ENCODE measurements around the gene STPG1.

Gene STPG1

DNA sequence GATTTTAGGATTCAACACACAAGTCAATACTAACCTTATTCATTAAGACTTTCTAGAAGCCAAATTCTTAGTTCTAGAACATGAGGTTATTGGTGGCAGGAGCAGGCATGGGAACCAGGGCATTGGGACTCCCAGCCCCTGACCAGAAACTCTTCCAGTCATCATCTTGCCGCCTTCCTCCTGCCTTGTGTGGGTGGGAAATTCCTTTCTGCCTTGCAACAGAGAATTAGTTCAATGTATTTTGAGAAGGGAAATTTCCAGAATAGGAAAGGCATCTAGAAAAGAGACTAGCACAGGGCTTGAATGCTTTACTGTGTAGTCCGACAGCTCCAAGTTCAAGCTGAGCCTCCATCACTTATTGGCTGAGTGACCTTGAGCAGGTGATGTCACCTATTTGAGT lies 85.7 kb downstream of the STPG1 start:
- DNase-seq (ENCODE audit: low read depth, low spot score) = no peak
- no peak overlapping the region for H3K4me3 ChIP-seq (ENCODE audit: low read length)

DNA sequence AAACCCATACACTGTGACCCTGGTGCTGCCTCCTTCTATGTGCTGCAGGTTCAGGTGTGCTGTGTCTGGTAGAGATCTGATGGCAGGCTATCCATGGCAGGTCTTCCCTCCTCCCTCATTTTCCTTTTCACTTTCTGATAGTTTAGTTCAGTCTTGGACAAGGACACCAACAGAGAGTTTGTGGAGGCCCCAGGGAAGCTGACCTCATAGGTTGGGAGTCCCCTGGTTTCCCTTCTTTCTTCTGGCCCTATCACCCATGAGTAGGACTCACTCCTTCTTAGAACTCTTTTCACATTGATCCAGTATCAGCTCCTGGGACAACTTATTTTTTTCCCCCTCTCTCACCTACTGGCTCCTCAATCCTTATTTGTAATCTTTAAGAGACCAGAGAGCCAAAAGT lies 86.1 kb downstream of the STPG1 start:
- no peak overlapping the region for H3K4me3 ChIP-seq (ENCODE audit: low read length)
- no peak for DNase-seq (ENCODE audit: low read depth, low spot score)

DNA sequence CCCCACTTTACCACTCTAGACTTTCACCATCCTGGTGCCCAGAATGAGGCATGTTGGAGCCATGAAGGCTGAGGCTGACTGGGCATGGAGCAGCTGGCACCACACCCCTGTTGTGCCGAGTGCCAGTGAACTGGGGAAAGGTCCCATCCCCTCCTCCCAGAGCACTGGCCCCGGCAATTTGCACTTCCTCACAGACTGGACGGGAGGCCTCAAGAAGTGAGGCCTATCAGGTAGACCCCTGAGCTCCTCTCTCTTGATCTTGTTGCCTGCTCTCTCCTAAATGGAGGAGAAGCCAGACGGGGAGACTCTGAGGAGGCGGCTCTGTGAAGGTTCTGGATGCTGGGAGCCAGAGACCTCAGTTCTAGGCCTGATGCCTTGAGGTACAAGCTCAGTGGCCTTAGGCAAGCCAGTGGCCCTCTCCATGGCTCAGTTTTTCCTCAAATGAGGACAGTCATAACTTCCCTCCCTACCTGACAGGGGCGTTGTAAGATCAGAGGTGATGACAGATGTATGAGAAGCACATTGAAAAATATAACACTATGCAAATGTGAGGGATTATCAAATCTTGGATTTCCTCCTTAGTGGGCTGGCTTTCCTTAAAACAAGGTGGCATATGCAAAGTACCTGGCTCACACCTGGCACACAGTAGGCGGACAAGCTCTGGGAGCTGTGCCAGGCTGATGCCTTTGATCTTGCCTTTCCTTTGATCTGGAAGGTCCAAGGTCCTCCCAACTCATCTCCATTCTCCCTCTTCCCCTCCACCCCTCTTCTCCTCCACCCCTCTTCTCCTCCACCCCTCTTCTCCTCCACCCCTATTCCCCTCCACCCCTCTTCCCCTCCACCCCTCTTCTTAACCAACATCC lies 87.8 kb downstream of the STPG1 start:
- no peak for DNase-seq (ENCODE audit: low read depth, low spot score)
- H3K4me3 ChIP-seq (ENCODE audit: low read length) = no peak overlapping the region

DNA sequence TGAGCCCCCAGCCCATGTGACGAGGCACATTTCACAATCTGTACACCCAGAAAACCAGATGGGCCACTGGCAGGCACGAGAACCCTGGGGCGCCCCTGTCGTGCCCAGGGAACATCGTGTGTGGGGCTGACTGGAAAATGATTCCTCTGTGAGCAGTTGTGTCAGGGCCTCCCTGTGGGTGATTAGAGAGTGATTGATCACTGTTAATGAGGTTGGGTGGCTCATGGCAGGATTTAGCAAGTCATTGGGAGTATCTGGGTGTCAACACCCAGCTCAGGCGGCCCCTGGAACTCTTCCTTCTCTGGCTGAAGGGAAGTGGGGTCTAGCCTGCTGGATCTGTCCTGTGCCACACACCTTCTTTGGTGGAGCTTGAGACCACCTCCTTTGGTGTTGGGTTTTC lies 88.7 kb downstream of the STPG1 start:
- H3K4me3 ChIP-seq (ENCODE audit: low read length) = no peak overlapping the region
- no peak for DNase-seq (ENCODE audit: low read depth, low spot score)

DNA sequence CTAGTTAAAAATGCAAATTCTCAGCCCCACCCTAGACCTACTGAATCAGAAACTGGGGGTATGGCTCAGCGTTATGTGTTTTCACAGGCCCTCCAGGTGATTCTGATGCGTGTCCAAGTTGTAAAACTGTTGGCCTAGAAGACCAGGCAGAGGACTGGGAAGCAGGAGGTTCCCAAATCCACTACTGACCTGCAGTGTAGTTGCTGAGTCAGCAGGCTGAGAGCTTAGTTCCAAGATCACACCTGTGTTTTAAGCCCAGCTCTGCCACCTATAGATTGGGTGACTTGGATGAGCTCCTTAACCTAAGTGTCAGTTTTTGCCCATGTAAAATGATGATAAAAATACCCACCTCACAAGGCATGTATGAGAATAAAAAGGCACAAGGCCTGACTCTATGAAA lies 90.3 kb downstream of the STPG1 start:
- no peak overlapping the region for H3K4me3 ChIP-seq (ENCODE audit: low read length)
- no peak for DNase-seq (ENCODE audit: low read depth, low spot score)

DNA sequence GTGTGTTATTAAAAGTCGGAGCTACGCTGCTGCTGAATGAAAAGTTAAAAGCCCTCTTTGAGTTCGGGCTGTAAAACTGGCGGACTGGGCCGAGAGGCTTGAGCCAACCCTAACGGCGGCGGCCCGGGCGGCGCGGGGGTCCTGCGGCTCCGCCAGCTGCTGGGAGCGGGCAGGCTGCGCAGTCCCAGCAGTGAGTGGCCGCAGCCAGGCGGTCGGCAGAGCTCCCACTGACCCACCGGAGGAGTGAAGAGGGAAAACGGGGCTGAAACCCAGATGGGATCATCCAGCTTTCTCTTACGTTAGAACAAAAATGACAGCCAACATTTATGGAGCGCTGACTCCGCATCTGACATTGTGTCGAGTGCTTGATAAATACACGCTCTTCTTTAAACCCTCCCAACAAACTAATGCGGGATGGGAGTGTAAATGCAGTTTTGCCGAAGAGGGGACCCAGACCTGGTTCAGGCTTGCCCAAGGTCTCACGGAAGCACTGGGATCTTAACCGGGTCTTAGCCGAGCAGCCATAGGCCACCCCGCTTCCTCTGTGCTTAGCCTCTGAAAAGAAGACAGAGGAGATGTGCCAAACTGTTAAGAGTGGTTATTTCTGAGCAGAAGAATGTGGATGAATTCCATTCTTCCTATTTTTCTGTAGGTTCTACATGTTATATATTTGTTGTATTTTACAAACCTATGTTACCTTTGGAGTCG lies 91.0 kb downstream of the STPG1 start:
- DNase-seq (ENCODE audit: low read depth, low spot score) = no peak
- no peak overlapping the region for H3K4me3 ChIP-seq (ENCODE audit: low read length)

DNA sequence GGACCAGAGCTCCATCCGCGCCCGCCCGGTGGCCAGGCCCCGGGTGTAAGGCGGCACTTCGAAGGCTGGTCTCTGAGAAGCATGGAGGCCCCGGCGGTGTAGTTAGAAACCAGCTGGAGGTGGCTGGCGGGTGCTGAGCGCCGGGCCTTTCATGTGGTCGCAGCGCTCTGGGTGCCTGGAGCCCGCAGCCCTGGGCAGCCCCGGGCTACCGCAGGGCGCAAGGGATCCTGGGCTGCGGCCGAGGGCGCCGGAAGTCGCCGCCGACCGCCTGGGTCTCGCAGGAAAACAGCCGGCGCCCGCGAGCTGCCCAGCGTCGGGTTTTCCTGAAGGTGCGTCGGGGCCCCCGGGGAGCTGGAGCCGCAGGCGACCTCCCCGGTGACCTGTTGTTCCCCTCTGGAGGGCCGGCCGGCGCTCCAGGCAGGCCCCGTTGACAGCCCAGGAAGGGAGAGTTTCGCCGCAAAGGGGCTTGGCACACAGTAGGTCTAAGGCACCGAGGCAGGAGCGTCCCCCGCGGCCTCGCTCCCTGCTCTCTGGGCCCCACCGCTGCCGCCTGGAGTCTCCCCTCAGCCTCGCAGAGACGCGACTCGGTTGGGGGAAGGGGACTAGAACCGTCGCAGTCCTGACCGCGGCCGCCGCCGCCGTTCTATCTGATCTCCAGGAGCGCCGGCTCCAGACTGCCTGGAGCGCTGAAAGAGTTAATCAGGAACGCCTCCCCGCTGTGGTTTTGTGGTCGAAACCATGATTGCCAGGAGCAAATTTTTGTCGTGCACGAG lies 91.7 kb downstream of the STPG1 start:
- peak; percentile 89 for DNase-seq (ENCODE audit: low read depth, low spot score)
- H3K4me3 ChIP-seq (ENCODE audit: low read length) = no peak overlapping the region

DNA sequence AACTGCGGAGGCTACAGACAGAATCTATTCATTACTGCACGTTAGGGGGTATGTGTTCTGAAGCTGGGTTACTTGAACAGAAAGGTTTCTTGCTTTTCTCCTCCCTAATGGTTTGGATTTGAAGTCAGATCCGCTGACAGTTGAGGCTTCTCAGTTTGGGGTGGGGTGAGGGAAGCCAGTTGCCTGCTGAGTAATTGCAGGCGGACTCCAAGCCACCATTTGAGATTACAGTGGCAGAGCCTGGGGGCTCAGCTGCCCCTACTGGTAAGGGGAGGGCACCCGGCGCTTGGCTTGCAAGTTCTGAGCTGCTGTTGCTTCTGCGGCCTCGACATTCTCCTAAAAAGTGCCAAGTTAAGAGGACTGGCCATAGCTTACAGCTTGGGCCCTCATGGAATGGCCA lies 92.5 kb downstream of the STPG1 start:
- DNase-seq (ENCODE audit: low read depth, low spot score) = no peak
- H3K4me3 ChIP-seq (ENCODE audit: low read length) = no peak overlapping the region

DNA sequence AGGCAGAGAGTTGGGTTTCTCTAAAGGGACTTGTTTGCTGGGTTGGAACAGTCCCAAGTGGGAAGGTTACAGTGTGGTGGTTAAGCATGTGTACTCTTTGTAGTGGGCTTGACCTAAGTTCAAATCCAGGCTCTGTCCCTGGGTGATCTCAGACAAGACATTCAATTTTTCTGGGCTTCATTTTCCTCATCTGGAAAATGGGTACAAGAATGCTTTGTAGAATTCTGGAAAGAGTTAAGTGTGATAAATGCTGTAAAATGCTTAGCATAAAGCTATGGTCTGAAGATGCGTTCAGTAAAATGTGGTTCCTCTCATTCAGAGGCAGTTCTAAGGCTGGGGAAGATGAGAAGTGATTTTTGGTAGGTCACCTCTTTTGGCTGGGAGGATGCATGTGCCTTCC lies 93.6 kb downstream of the STPG1 start:
- H3K4me3 ChIP-seq (ENCODE audit: low read length) = no peak overlapping the region
- no peak for DNase-seq (ENCODE audit: low read depth, low spot score)

DNA sequence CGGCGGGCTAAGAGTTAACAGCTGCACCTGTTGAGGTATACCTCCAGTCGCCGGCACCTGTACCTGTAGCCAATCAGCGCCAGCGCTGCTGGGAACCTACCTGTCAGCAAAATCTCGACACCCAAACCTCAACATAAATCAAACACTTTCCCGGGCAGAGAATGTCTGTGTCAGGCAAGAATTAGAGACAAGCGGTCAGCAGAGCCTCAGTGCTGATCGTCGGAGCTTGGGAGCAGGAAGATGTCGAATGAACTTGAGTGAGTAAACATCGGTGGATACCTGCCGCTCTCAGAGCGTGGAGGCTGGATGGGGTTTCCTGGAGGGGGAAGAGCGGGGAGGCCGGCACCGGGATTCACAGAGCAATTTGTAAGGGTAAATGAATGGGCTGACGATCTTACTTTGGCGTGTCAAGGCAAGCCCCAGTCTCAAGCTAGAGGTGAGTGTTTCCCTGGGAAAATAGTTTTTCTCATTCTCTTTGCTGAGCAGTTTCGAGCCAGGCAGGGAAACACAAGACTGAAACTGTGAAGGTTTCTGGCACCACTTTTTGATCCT lies 94.2 kb downstream of the STPG1 start, which contains the start of gene GRHL3:
Gene GRHL3, plus strand, starts transcription at position 46 of the 552 bp plus-strand sequence. Its CDS starts 195 bp downstream, at position 241.
- no peak for DNase-seq (ENCODE audit: low read depth, low spot score)
- H3K4me3 ChIP-seq (ENCODE audit: low read length) = no peak within 1 kb of the TSS

DNA sequence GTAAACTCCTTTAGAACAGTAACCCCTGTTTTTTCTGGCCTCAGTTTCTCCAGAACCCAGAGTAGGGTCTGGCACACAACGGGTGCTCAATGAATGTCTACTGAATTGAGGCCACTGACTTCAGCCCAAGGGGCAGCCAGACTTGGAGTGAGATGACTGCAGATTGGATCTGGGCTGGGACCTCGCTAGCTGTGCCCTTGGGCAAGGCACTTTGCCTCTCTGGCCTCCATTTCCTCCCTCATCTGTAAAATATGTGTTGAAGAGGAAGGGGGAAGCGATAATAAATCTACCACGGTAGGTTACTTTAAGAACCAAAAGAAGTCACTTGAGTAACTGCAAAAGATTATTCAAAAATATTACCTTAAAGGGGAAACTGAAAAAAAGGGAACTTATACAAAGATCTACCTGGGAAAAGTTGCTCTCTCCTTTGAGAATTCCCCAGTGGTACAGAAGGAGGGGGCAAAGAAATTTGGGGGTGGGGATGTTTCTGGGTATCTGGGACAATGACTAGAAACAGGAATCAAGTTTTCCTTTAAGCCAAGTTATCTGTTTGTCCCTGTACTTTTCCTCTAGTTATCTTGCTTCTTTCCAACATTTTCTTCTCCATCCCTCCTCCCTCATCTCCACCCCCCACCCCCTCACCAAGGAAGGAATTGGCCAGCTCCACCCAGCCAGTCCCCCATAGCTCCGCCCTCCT lies 94.8 kb downstream of the STPG1 start:
- DNase-seq (ENCODE audit: low read depth, low spot score) = no peak
- H3K4me3 ChIP-seq (ENCODE audit: low read length) = no peak overlapping the region

DNA sequence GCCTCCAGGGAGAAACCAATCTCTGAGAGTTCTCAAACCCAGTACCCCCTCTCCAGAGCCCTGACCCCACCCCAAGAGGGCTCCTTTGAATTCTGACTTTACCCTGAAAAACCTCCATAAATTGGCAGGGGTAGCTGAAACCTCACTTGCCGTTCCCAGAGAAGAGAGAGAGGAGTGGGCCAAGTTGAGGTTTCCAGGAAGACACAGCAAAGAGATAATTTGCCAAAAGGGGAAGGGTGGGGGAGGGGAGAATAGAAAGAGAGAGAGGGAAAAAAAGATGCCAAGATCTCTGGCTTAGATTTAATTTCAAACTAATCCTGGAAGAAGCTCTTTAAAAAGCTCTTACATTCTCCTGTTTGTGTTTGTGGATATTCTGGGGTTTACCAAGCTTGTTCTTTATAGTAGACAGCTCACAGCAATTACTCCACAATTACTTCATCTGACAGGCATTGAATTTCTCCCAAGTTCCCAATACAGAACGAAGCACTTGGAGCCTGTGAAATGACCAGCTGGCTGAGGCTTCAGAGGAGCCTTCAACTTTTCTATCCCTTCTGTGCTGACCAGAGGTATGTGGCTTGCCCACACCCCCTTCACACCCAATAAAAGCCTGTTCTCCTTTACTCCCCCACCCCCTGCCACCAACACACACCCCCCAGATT lies 95.5 kb downstream of the STPG1 start:
- no peak for DNase-seq (ENCODE audit: low read depth, low spot score)
- H3K4me3 ChIP-seq (ENCODE audit: low read length) = no peak overlapping the region

DNA sequence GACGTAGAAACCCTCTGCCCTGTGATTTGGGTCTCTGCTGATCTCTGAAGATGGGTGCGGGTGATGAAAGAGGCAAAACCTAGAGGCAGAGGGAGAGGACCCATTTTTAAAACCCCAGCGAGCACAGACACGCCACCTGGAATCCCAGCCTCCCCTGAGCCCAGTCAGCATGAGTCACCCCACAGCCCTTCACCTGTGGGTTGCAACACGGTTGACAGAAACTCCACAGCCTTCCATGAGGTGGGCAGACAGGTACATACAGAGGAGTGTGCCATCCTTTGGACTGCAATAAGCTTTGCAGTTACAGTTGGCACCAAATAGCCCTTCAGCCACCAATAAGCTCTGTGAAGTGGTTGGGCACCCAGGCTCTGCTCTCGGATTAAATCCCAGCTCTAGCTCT lies 96.5 kb downstream of the STPG1 start:
- H3K4me3 ChIP-seq (ENCODE audit: low read length) = no peak overlapping the region
- DNase-seq (ENCODE audit: low read depth, low spot score) = no peak

DNA sequence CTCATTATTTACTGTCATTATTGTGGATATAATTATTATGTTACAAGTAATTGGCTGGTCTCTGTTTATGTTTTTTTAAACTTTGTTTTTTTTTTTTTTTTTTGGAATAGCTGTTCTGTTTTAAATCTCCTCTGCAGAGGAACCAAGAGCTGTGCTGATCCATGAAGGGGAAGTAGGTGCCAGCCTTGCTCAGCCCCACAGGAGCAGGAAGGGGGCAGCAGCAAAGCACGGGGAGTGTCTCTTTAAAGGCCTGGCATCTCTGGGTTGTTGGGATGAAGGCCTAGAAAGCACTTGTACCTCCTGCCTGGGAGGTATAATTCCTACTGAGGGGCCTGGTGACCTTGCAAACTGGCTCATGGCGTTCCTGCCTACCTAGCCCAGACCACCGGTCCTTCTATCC lies 96.9 kb downstream of the STPG1 start:
- DNase-seq (ENCODE audit: low read depth, low spot score) = no peak
- H3K4me3 ChIP-seq (ENCODE audit: low read length) = no peak overlapping the region

DNA sequence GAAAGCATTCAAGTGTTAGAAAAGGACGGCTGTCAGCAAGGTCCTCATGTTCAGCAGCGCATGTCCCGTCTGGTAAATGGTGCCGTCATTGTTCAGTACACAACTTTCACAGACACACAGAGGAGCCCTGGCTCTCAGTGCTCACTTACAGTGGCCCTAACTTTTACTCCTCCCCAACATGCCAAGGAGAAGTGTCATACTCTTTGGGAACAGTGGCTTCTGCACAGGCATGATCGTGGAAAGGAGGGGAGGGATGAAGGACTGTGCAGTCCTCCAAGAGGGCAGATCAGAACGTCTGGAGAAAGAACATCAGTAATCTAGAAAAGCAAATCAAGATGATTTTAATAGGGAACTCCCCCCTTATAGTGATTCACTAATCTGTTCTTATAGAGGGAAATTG lies 98.2 kb downstream of the STPG1 start:
- H3K4me3 ChIP-seq (ENCODE audit: low read length) = no peak overlapping the region
- no peak for DNase-seq (ENCODE audit: low read depth, low spot score)

DNA sequence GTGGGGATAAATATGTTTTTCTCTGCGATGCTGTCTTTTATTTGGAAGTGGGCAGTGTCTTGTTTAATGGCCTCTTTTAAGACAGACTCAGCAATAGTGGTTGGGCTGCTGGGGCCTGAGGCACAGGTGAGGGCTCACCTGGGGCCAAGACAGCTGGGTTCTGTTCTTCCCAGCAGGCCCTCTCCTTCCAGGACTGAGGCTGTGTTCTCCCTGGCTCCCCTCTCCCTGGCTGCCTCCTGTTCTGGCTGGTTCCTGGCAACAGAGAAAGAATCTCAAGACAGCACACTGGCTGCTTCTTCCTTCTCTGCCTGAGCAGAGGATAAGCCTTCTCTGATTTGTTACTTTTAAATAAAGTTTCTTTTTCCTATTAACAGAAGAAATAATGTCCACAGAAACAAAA lies 101.8 kb downstream of the STPG1 start:
- DNase-seq (ENCODE audit: low read depth, low spot score) = no peak
- H3K4me3 ChIP-seq (ENCODE audit: low read length) = no peak overlapping the region

DNA sequence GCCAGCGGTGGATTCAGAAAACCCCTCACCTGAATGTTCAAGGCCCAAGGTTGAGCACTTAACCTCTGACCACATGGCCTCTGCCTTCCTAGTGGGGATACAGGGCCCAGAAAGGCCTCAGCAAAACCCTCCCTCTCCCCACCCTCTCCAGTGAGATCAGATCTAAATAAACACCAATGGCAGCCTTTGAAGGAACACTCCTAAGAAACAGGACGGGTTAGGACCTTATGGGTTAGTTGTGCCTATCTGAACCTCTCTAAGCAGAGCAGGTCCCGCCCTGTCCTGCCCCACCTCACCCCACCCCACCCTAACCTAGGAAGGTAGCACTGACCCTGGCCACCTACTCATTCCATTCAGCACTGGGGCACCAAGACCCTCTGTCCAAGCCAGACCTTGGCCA lies 102.3 kb downstream of the STPG1 start:
- H3K4me3 ChIP-seq (ENCODE audit: low read length) = no peak overlapping the region
- no peak for DNase-seq (ENCODE audit: low read depth, low spot score)

DNA sequence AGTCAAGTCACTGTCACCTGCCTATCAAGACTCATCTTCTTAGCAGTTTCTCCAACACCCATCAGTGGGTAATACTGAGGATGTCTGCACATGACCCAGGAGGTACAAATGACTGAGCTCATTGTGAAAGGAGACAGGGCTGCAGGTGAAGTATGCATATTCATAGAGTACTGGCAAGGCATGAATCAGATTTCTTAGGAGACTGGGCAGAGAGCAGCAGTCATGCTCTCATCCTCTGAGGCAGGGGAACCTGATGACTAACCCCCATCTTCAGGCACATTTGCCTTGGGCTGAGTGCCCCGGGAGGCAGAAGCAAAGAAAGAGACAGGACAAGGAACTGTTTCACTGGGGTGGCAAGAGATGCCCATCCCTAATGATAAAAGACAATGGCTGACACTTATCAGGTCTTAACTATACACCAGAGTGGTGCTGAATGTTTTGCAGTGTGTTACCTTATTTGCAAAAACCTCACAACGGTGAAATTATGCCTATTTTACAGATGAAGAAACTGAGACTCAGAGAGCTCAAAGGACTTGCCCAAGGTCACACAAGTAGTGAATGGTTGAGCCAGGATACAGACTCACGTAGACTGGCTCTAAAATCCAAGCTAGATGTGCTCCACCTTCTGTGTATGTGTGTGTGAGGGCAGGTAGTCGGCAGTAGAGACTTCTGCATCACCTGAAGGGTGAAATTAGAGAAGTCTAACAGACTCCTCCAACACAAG lies 103.7 kb downstream of the STPG1 start:
- no peak for DNase-seq (ENCODE audit: low read depth, low spot score)
- H3K4me3 ChIP-seq (ENCODE audit: low read length) = no peak overlapping the region
